SK-N-MC (cell line): ENCODE data around the gene ATP8B1.

Experiments
- DNase-seq: peaks from one replicate; pipeline ENCODE4 v3.0.0-alpha.2; 2011; ENCODE audit warnings: low read depth, low spot score
- H3K27ac ChIP-seq: fragments of 200-600 bp; sonication (generic); 2 replicates; pipeline ENCODE4 v1.5.1; 2016; ENCODE audit warnings: mixed run types
- H3K36me3 ChIP-seq: fragments of 200-600 bp; sonication (generic); 2 replicates; pipeline ENCODE4 v1.6.1; 2017; ENCODE audit warnings: antibody characterized with exemption, low read length, mixed read lengths; ENCODE audit not compliant: insufficient read depth
- H3K4me3 ChIP-seq: fragments of 200-600 bp; sonication (generic); 2 replicates; pipeline ENCODE4 v1.5.1; 2016
- H3K9ac ChIP-seq: fragments of 200-600 bp; sonication (generic); 2 replicates; pipeline ENCODE4 v1.8.0; 2017; ENCODE audit warnings: mixed run types, mixed read lengths; ENCODE audit not compliant: insufficient read length
- H3K9me3 ChIP-seq: fragments of 200-600 bp; sonication (generic); 2 replicates; pipeline ENCODE4 v1.6.1; 2017; ENCODE audit warnings: low read depth, mild to moderate bottlenecking, antibody characterized with exemption, low read length, moderate library complexity, mixed read lengths
- EZH2 ChIP-seq: fragments of 200-600 bp; sonication (generic); IDR thresholded peaks from one replicate; pipeline ENCODE4 v1.6.1; 2017; ENCODE audit warnings: antibody characterized with exemption
- FOXP2 ChIP-seq: optimal IDR thresholded peaks from 2 replicates; pipeline ENCODE3; 2011; ENCODE audit warnings: mild to moderate bottlenecking, moderate library complexity; ENCODE audit not compliant: insufficient read depth; ENCODE audit errors: extremely low read length, control extremely low read depth
- POLR2AphosphoS5 ChIP-seq: IDR thresholded peaks from 2 replicates; pipeline ENCODE4 v1.6.1; 2012; ENCODE audit warnings: mild to moderate bottlenecking, low read depth, low read length, borderline replicate concordance

The ATP8B1 gene

DNA sequence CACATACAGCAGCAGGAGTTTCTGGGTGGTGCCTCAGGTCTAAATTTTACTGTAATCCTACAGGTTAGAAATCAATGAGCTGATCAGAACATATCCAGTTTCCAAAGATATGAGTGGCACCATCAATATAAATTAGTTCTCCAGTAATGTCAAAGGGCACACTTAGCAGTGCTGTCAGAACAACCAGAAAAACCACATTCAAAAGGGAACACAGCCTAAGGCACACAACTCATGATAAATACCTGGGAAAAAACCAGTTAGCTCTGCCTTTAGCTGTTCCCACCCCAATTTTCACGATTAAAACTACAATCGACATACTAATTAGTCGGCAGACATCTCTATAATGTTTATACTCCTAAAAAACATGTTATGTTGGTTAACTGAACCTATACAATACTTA, 31.5 kb downstream of the ATP8B1 start:
- TF ChIP-seq POLR2AphosphoS5 (no peak), EZH2 (no peak), FOXP2 (no peak)
- DNase-seq = no peak
- Histone ChIP-seq H3K36me3 (no peaks in the 10 kb centered on the region), H3K9me3 (no peaks in the 10 kb centered on the region), H3K4me3 (no peak overlapping the region), H3K27ac (no peak overlapping the region), H3K9ac (no peak overlapping the region)

DNA sequence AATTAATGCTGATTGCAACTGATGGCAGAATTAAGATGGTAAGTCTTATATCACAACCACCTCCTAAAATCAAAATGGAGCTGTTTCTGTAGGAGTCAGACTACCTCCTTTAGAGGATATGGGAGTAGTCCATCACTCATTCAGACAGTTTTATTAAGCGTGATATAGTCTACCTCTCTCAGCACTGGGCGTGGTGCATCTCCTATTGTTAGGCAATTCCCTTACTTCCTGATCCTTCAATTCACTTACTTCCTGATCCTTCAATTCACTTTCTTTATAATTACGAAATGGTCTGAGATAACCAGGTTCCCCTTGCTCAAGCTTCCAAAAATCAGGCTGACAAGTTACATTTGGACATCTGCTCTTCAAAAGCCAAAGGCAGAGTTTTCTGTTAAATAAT, 31.9 kb downstream of the ATP8B1 start:
- H3K9me3 ChIP-seq = no peaks in the 10 kb centered on the region
- H3K4me3 ChIP-seq = no peak overlapping the region
- TF ChIP-seq FOXP2 (no peak), POLR2AphosphoS5 (no peak), EZH2 (no peak)
- no peak for DNase-seq
- H3K36me3 ChIP-seq = no peaks in the 10 kb centered on the region
- H3K27ac ChIP-seq = no peak overlapping the region
- no peak overlapping the region for H3K9ac ChIP-seq

DNA sequence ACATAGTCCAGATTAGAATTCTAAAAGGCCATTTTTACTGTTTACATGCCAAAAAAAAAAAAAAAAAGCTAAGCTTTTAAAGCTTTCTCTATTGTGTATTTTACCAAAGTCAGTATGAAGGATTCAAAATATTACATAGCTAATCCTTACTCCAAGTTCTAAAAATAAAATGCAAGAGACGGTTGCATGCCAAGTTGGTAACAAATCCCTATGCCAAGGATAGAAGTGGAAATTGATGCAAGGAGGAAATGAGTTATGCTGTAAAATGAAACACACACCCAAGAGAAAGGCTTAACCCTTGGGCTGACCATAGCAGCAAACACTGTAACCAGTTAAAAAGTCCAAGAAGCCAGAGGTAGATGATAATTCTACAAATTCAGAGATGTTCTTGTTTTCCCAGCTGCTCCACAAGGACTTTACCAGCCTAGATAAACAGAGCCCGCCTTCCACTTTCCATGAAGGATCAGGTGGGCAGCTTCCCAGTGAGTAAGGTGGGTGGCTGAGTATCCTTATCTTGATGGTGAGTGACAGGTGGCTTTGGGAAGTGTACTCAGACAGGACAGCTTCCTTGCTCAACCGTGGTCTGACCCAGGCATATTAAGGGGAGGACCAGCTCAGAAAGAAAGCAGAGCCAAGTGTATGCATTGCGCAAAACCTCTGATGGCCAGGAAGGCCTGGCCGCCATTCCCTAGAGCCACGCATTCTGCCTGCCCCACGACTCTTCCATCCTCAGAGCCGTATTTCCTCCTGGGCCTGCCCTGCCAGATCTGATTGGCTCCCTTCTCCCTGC, 34.4 kb downstream of the ATP8B1 start:
- TF ChIP-seq EZH2 (no peak), FOXP2 (no peak), POLR2AphosphoS5 (no peak)
- Histone ChIP-seq H3K9me3 (no peaks in the 10 kb centered on the region), H3K36me3 (no peaks in the 10 kb centered on the region), H3K27ac (no peak overlapping the region), H3K9ac (no peak overlapping the region), H3K4me3 (no peak overlapping the region)
- DNase-seq = no peak

DNA sequence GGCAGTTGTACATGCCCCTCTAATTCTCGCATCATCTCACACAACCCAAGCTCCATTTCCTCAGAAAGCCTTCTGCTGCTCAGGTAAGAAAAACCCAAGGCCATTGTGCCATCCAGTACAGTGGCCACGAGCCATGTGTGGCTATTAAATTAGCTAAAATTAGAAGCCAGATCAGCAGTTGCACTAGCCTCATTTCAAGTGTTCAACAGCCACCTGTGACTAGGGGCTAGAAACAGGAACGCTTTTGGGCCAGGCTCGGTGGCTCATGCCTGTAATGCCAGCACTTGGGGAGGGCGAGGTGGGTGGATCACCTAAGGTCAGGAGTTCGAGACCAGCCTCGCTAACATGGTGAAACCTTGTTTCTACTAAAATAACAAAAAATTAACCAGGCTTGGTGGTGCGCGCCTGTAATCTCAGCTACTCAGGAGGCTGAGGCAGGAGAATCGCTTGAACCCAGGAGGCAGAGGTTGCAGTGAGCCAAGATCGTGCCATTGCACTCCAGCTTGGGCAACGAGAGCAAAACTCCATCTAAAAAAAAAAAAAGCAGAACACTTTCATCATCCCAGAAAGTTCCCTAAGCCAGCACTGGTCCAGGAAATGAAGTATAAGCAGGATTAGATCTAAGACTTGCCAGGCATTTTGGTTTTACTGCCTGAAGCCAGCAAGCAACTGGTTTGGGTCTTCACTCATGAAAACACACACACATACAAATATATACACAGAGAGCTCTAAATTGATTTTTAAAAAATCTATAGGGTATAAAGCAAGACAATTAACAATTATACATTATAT, 35.7 kb downstream of the ATP8B1 start:
- H3K27ac ChIP-seq = no peak overlapping the region
- no peaks in the 10 kb centered on the region for H3K36me3 ChIP-seq
- no peaks in the 10 kb centered on the region for H3K9me3 ChIP-seq
- TF ChIP-seq EZH2 (no peak), POLR2AphosphoS5 (no peak), FOXP2 (no peak)
- H3K4me3 ChIP-seq = no peak overlapping the region
- DNase-seq = no peak
- no peak overlapping the region for H3K9ac ChIP-seq

DNA sequence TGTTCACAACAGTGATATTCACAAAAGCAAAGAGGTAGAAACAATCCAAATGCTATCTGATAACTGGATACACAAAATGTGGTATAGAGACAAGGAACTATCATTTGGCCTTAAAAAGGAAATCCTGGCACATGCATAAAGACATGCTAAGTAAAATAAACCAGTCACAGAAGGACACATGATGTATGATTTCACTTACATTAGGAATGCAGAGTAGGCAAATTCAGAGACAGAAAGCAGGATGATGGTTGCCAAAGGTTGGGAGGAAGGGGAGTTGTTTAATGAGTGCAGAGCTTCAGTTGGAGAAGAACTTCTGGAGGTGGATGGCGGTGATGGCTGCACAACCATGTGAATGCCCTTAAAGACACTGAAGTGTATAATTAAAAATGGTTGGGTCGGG, 38.1 kb downstream of the ATP8B1 start:
- no peaks in the 10 kb centered on the region for H3K9me3 ChIP-seq
- TF ChIP-seq POLR2AphosphoS5 = no peak
- H3K36me3 ChIP-seq = no peaks in the 10 kb centered on the region
- H3K27ac ChIP-seq = no peak overlapping the region
- no peak overlapping the region for H3K4me3 ChIP-seq
- no peak overlapping the region for H3K9ac ChIP-seq
- DNase-seq = no peak

DNA sequence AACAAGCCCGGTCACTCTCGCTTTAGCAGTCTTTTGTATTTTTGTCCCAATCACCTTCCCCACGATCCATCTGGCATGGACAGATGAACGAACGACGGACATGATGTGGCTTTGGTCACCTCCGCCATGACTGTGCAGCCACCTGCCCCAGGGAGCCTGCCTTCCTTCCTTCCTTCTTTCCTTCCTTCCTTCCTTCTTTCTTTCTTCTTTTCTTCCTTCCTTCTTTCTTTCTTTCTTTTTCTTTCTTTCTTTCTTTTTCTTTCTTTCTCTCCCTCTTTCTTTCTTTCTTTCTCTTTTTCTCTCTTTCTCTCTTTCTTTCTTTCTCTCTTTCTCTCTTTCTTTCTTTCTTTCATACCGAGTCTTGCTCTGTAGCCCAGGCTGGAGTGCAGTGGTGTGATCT, 39.0 kb downstream of the ATP8B1 start:
- Histone ChIP-seq H3K36me3 (no peaks in the 10 kb centered on the region), H3K27ac (no peak overlapping the region), H3K9ac (no peak overlapping the region), H3K9me3 (no peaks in the 10 kb centered on the region), H3K4me3 (no peak overlapping the region)
- DNase-seq = no peak
- TF ChIP-seq POLR2AphosphoS5 (no peak), FOXP2 (no peak), EZH2 (no peak)

DNA sequence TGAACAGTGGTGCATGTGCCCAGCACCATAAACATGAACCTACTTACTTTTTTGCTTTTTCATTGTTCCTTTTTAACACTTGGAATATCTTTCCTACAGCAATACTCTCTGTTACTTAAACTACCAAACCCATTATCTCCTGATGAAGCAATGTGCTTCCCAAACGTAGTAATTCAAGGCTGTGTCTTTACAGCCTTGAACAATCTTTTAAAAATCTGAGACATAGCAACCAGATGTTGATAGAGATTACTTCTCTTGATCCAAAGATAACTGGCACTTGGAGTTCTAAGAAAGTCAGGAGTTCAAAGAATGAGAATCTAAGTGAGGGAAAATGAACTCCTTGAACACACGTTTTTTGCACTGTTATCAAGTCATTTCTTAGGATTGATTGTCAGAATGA, 40.4 kb downstream of the ATP8B1 start:
- Histone ChIP-seq H3K9ac (no peak overlapping the region), H3K4me3 (no peak overlapping the region), H3K9me3 (no peaks in the 10 kb centered on the region), H3K27ac (no peak overlapping the region), H3K36me3 (no peaks in the 10 kb centered on the region)
- DNase-seq = no peak
- TF ChIP-seq FOXP2 (no peak), EZH2 (no peak), POLR2AphosphoS5 (no peak)

DNA sequence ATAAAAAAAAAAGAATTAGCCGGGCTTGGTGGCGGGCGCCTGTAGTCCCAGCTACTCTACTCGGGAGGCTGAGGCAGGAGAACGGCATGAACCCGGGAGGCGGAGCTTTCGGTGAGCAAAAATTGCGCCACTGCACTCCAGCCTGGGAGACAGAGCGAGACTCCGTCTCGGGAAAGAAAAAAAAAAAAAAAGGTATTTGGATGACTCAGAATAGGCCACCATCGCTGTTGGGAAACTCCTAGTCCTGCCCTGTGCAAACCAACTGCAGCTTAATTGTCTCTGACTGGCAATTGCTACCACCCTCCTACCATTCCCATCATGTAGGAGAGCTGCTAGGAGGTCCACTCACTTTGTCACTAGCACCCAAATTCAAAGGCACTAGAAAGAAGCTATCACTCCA, 43.5 kb downstream of the ATP8B1 start:
- DNase-seq = no peak
- Histone ChIP-seq H3K36me3 (no peaks in the 10 kb centered on the region), H3K9me3 (no peaks in the 10 kb centered on the region), H3K9ac (no peak overlapping the region), H3K4me3 (no peak overlapping the region), H3K27ac (no peak overlapping the region)
- TF ChIP-seq EZH2 = no peak
- TF ChIP-seq POLR2AphosphoS5 = no peak
- TF ChIP-seq FOXP2 = no peak

DNA sequence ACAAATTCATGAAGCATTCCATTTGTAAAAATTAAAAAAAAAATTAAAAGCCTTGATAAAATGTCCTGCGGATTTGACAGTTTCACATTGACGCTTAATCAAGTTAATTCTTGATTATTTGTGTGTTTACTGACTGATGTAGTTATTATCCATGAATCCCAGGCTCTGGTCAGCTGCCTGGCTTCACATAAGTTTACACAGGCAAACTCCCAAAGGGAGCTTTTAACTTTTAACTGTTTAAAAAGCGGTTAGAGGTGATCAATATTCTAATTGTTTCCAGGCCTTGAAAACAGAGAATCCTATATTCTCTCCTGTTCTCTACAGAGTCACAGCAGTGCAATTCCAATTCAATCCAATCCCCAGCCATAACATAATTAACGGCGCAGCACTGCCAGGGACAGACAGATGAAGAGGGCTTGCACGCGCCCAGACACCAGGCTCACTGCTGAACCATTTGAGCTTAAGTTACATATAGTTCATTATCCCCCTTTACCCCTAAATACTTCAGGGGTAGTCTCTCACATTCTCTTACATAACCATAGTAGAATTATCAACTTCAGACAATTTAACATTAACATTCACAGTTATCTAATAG, 47.5 kb downstream of the ATP8B1 start:
- no peak overlapping the region for H3K27ac ChIP-seq
- no peak overlapping the region for H3K9ac ChIP-seq
- no peaks in the 10 kb centered on the region for H3K9me3 ChIP-seq
- DNase-seq = no peak
- no peak overlapping the region for H3K4me3 ChIP-seq
- no peaks in the 10 kb centered on the region for H3K36me3 ChIP-seq
- TF ChIP-seq EZH2 = no peak
- no peak for TF ChIP-seq POLR2AphosphoS5
- no peak for TF ChIP-seq FOXP2
